SK-N-SH (cell line): ENCODE measurements around the gene AP1AR. TPM values are rescaled to one million over a fixed set of nuclear protein-coding genes. Genes with fewer than 3 reads are reported as not detected.

Experiments
- CTCF ChIA-PET: fragments of 300-600, 350-600 bp; formaldehyde crosslinking; extraction: SDS; loops from one replicate; lab custom pipeline; 2021; lab: Yijun Ruan, JAX
- POLR2A ChIA-PET: fragments of 350-600 bp; sonication (Branson Sonifier 250); formaldehyde crosslinking; extraction: SDS; loops from one replicate; lab custom pipeline; 2020; ENCODE audit warnings: antibody characterized with exemption, inconsistent platforms; lab: Yijun Ruan, JAX
- DNase-seq: peaks from one replicate; pipeline ENCODE4 v3.0.0; 2012
- H2AFZ ChIP-seq: fragments of 200-600 bp; sonication (generic); 2 replicates; pipeline ENCODE4 v1.8.1; 2016; ENCODE audit warnings: antibody characterized with exemption, mild to moderate bottlenecking, low read depth
- H3F3A ChIP-seq: fragments of 200-600 bp; sonication (generic); replicated peaks from 2 replicates; pipeline ENCODE3; 2016; ENCODE audit warnings: antibody characterized with exemption, mild to moderate bottlenecking; ENCODE audit not compliant: insufficient read depth
- H3K27ac ChIP-seq, 2 experiments: fragments of 200-500 bp in 1 of 2; fragments of 200-600 bp in 1 of 2; sonication (Bioruptor generic) in 1 of 2; sonication (generic), shearing (Covaris generic) in 1 of 2; 2 replicates each; pipeline versions ENCODE4 v1.5.1 to v1.6.1; 2014 to 2016; ENCODE audit warnings: low read depth in 2 of 2, inconsistent platforms in 1 of 2, low read length in 1 of 2, mild to moderate bottlenecking in 1 of 2, mixed read lengths in 1 of 2
- H3K27me3 ChIP-seq: fragments of 200-600 bp; sonication (generic), shearing (Covaris generic); 2 replicates; pipeline ENCODE4 v1.6.1; 2016; ENCODE audit warnings: mixed run types; ENCODE audit not compliant: insufficient read depth
- H3K36me3 ChIP-seq, 2 experiments: fragments of 200-500 bp in 1 of 2; fragments of 200-600 bp in 1 of 2; sonication (Bioruptor generic) in 1 of 2; sonication (generic) in 1 of 2; replicated peaks in 1 of 2; 2 replicates each; pipeline versions ENCODE3 to v1.5.1; 2014 to 2016; ENCODE audit warnings: low read length in 1 of 2, mild to moderate bottlenecking in 1 of 2; ENCODE audit not compliant: insufficient read depth in 2 of 2, control insufficient read depth in 1 of 2
- H3K4me1 ChIP-seq, 2 experiments: fragments of 200-500 bp in 1 of 2; fragments of 200-600 bp in 1 of 2; sonication (Bioruptor generic) in 1 of 2; sonication (generic), shearing (Covaris generic) in 1 of 2; 2 replicates each; pipeline versions ENCODE4 v1.5.1 to v1.6.1; 2014 to 2016; ENCODE audit warnings: low read depth in 1 of 2, low read length in 1 of 2, mixed run types in 1 of 2; ENCODE audit not compliant: insufficient read depth in 2 of 2, control insufficient read depth in 1 of 2
- H3K4me2 ChIP-seq: fragments of 200-600 bp; sonication (generic), shearing (Covaris generic); 2 replicates; pipeline ENCODE4 v1.6.1; 2017; ENCODE audit warnings: mixed run types
- H3K4me3 ChIP-seq, 2 experiments: fragments of 200-500 bp in 1 of 2; fragments of 200-600 bp in 1 of 2; sonication (Bioruptor generic) in 1 of 2; sonication (generic), shearing (Covaris generic) in 1 of 2; 2 replicates each; pipeline versions ENCODE4 v1.5.1 to v1.8.1; 2014 to 2016; ENCODE audit warnings: low read depth in 2 of 2, inconsistent platforms in 1 of 2, low read length in 1 of 2, mild to moderate bottlenecking in 1 of 2, mixed read lengths in 1 of 2, moderate library complexity in 1 of 2
- H3K79me2 ChIP-seq: fragments of 200-600 bp; sonication (generic); 2 replicates; pipeline ENCODE4 v1.8.1; 2017; ENCODE audit warnings: mild to moderate bottlenecking; ENCODE audit not compliant: insufficient read depth
- H3K9ac ChIP-seq: fragments of 200-600 bp; sonication (generic); 2 replicates; pipeline ENCODE4 v1.6.1; 2017; ENCODE audit warnings: mixed run types
- H3K9me2 ChIP-seq: fragments of 200-600 bp; sonication (generic); 2 replicates; pipeline ENCODE4 v1.6.1; 2017; ENCODE audit warnings: mixed run types
- H3K9me3 ChIP-seq: fragments of 200-600 bp; sonication (generic); 2 replicates; pipeline ENCODE4 v1.6.1; 2017; ENCODE audit warnings: mixed run types, mild to moderate bottlenecking, moderate library complexity
- H4K20me1 ChIP-seq: fragments of 200-600 bp; sonication (generic); 2 replicates; pipeline ENCODE4 v1.6.1; 2017; ENCODE audit warnings: mild to moderate bottlenecking, mixed run types; ENCODE audit not compliant: insufficient read depth
- CTCF ChIP-seq: fragments of 200-600 bp; sonication (generic); IDR thresholded peaks from 2 replicates; pipeline ENCODE4 v1.6.1; 2017; ENCODE audit warnings: antibody characterized with exemption, mild to moderate bottlenecking, moderate library complexity
- EP300 ChIP-seq, 2 experiments: IDR thresholded peaks; 2 replicates each; pipeline versions ENCODE4 v1.4.0 to v1.6.1; 2012; ENCODE audit warnings: borderline replicate concordance in 1 of 2, low read depth in 1 of 2, low read length in 1 of 2
- EZH2phosphoT487 ChIP-seq: fragments of 200-600 bp; sonication (generic); IDR thresholded peaks from 2 replicates; pipeline ENCODE4 v1.6.1; 2017; ENCODE audit warnings: low read depth, mixed run types, mild to moderate bottlenecking, antibody characterized with exemption, moderate library complexity, borderline replicate concordance
- FOSL2 ChIP-seq: IDR thresholded peaks from 2 replicates; pipeline ENCODE4 v1.4.0; 2012; ENCODE audit warnings: low read depth, mild to moderate bottlenecking, moderate library complexity, borderline replicate concordance
- GABPA ChIP-seq: IDR thresholded peaks from 2 replicates; pipeline ENCODE4 v1.4.0; 2012; ENCODE audit warnings: low read depth, mild to moderate bottlenecking
- JUND ChIP-seq: IDR thresholded peaks from 2 replicates; pipeline ENCODE4 v1.4.0; 2012
- MAX ChIP-seq: IDR thresholded peaks from 2 replicates; pipeline ENCODE4 v1.4.0; 2012; ENCODE audit warnings: low read depth
- MEF2A ChIP-seq: IDR thresholded peaks from 2 replicates; pipeline ENCODE4 v1.4.0; 2012; ENCODE audit warnings: low read depth, borderline replicate concordance
- NRF1 ChIP-seq: IDR thresholded peaks from 2 replicates; pipeline ENCODE4 v1.6.1; 2012; ENCODE audit warnings: low read depth, mild to moderate bottlenecking, low read length
- PBX3 ChIP-seq: IDR thresholded peaks from 2 replicates; pipeline ENCODE4; 2012
- RCOR1 ChIP-seq: fragments of 150-350 bp; IDR thresholded peaks from 2 replicates; pipeline ENCODE4 v1.6.1; 2017; ENCODE audit warnings: antibody characterized with exemption, low read length
- RXRA ChIP-seq: IDR thresholded peaks from 2 replicates; pipeline ENCODE4 v1.4.0; 2012; ENCODE audit warnings: low read depth, mild to moderate bottlenecking, borderline replicate concordance
- SIN3A ChIP-seq: IDR thresholded peaks from 2 replicates; pipeline ENCODE4 v1.6.1; 2012; ENCODE audit warnings: low read depth, mild to moderate bottlenecking, low read length, moderate library complexity, borderline replicate concordance
- TAF1 ChIP-seq: IDR thresholded peaks from 2 replicates; pipeline ENCODE4 v1.6.1; 2012; ENCODE audit warnings: low read depth, mild to moderate bottlenecking, low read length, moderate library complexity, borderline replicate concordance
- TEAD4 ChIP-seq: IDR thresholded peaks from 2 replicates; pipeline ENCODE4 v1.4.0; 2012; ENCODE audit warnings: mild to moderate bottlenecking, borderline replicate concordance; ENCODE audit not compliant: insufficient read depth
- USF2 ChIP-seq: fragments of 150-350 bp; IDR thresholded peaks from 2 replicates; pipeline ENCODE4 v1.6.1; 2017; ENCODE audit warnings: antibody characterized with exemption, low read length, low read depth, borderline replicate concordance
- YY1 ChIP-seq: IDR thresholded peaks from 2 replicates; pipeline ENCODE4 v1.4.0; 2012; ENCODE audit warnings: low read depth, mild to moderate bottlenecking
- WGBS: methylation state at CpG from one replicate; pipeline ENCODE4 v1.1.6; 2017; ENCODE audit warnings: low lambda C conversion rate; 5-methylcytosine and 5-hydroxymethylcytosine counted together
- polyA plus RNA-seq, 3 experiments: library from polyadenylated mRNA; depleted of rRNA; stranded (reverse); fragments of >200 nt; gene quantifications; 2 replicates each; pipeline ENCODE4 v1.2.3, GENCODE V29; 2012

Gene AP1AR
- polyA plus RNA-seq, 1 of the 3 experiments (the other 2 are of a cell fraction), result 8.5 TPM

- no peak overlapping the region for H3K4me3 ChIP-seq
- no peaks in the 10 kb centered on the region for H3K79me2 ChIP-seq
- no peaks in the 10 kb centered on the region for H3K36me3 ChIP-seq
- no peak for TF ChIP-seq YY1
- TF ChIP-seq CTCF, result no peak
- no peak for TF ChIP-seq RXRA
- TF ChIP-seq EP300 (IDR thresholded peaks at IDR 0.05; ENCODE audit: borderline replicate concordance in 1 of 2, low read depth in 1 of 2, low read length in 1 of 2), result no peak
- no peak for TF ChIP-seq TAF1
- TF ChIP-seq FOSL2, result no peak
- no peak for TF ChIP-seq JUND
- no peak for TF ChIP-seq MAX
- no peak for TF ChIP-seq MEF2A
- TF ChIP-seq GABPA, result no peak
- no peak for TF ChIP-seq TEAD4
- no peak for TF ChIP-seq RCOR1
- no peak for TF ChIP-seq EZH2phosphoT487
- no peak for TF ChIP-seq NRF1
- no peak for TF ChIP-seq USF2
- no peak for TF ChIP-seq PBX3
- TF ChIP-seq SIN3A, result no peak
- no peaks in the 10 kb centered on the region for H3K9me3 ChIP-seq
- CTCF ChIA-PET, result no interaction called here
- H4K20me1 ChIP-seq, result no peaks in the 10 kb centered on the region
- no peak for DNase-seq
- H3K9me2 ChIP-seq, result no peaks in the 10 kb centered on the region
- H3K9ac ChIP-seq, result no peak overlapping the region
- H3F3A ChIP-seq, result no peaks in the 10 kb centered on the region
- H2AFZ ChIP-seq, result no peak overlapping the region
- no peak overlapping the region for H3K4me2 ChIP-seq
- no peaks in the 10 kb centered on the region for H3K4me1 ChIP-seq
- POLR2A ChIA-PET, result no interaction called here
- no peak overlapping the region for H3K27ac ChIP-seq
- 96% methylated on average over 3 of the region's 3 CpGs for WGBS
- H3K27me3 ChIP-seq, result no peaks in the 10 kb centered on the region
Observed at GRCh38 chr4:112315446-112315845, 83.9 kb downstream of the AP1AR start.
